HepG2 (cell line): ENCODE data around the gene RPS14. TPM values are rescaled to one million over a fixed set of nuclear protein-coding genes. Genes with fewer than 3 reads are reported as not detected.
A peak's percentile ranks its signal among the peaks of the same experiment; 100 is the strongest.

Experiments used
- ATAC-seq: fragments of 200-7000 bp; cut with Tn5 transposase; 3 replicates; pipeline ENCODE4 v1.9.1; 2020; ENCODE audit warnings: mild to moderate bottlenecking, moderate library complexity
- BruUV-seq: library from RNA; stranded (reverse); fragments of 400-500 nt; replicated peaks from 2 replicates; lab custom pipeline; 2021; lab: Mats Ljungman, UMichigan
- CTCF ChIA-PET: fragments of 300-600 bp; formaldehyde crosslinking; extraction: SDS; loops from one replicate; lab custom pipeline; 2021; ENCODE audit warnings: low total read pairs, inconsistent platforms, low intra/inter-chr PET ratio; lab: Yijun Ruan, JAX
- POLR2A ChIA-PET: fragments of 350-600 bp; sonication (Branson Sonifier 250); formaldehyde crosslinking; loops from one replicate; lab custom pipeline; 2020; ENCODE audit warnings: antibody characterized with exemption, inconsistent platforms; lab: Yijun Ruan, JAX
- DNase-seq: peaks from one replicate; pipeline ENCODE4 v3.0.0-alpha.2; 2015; ENCODE audit warnings: low spot score
- FAIRE-seq: peaks from 3 replicates; lab custom pipeline; 2011; peaks lifted over from hg19 to GRCh38; lab: Jason Lieb, UNC
- H2AFZ ChIP-seq: one replicate; pipeline ENCODE4 v1.6.1; 2011; ENCODE audit warnings: low read length, inconsistent platforms
- H3K27ac ChIP-seq: fragments of 300-600 bp; 3 replicates; pipeline ENCODE4 v1.8.0; 2011; ENCODE audit warnings: mixed run types, mild to moderate bottlenecking, mixed read lengths, low read length, inconsistent platforms; ENCODE audit not compliant: insufficient read depth; ENCODE audit errors: extremely low read length
- H3K27me3 ChIP-seq, 2 experiments: fragments of 200-600 bp in 1 of 2; 2 replicates in 1 of 2; 3 replicates in 1 of 2; pipeline versions ENCODE4 v1.6.0 to v1.8.0; 2011; ENCODE audit warnings: low read length in 2 of 2, mild to moderate bottlenecking in 2 of 2, moderate library complexity in 2 of 2, inconsistent platforms in 1 of 2; ENCODE audit not compliant: insufficient read depth in 2 of 2, control insufficient read depth in 1 of 2
- H3K36me3 ChIP-seq, 2 experiments: fragments of 200-600 bp in 1 of 2; replicated peaks in 1 of 2; 2 replicates in 1 of 2; 3 replicates in 1 of 2; pipeline versions ENCODE4 v1.5.1 to v1.8.0; 2011; ENCODE audit warnings: low read length in 2 of 2, inconsistent platforms in 1 of 2; ENCODE audit not compliant: insufficient read depth in 2 of 2, control insufficient read depth in 1 of 2
- H3K4me1 ChIP-seq: 2 replicates; pipeline ENCODE4 v1.5.1; 2012; ENCODE audit warnings: low read length, inconsistent platforms; ENCODE audit not compliant: insufficient read depth
- H3K4me2 ChIP-seq: 2 replicates; pipeline ENCODE4 v1.6.0; 2011; ENCODE audit warnings: low read depth, low read length, inconsistent platforms
- H3K4me3 ChIP-seq, 3 experiments: fragments of 200-600 bp in 1 of 3; sonication (generic), shearing (Covaris generic) in 1 of 3; replicated peaks in 1 of 3; 2 replicates each; pipeline ENCODE4 v1.5.1; 2011 to 2016; ENCODE audit warnings: low read length in 3 of 3, inconsistent platforms in 2 of 3, low read depth in 2 of 3, mild to moderate bottlenecking in 2 of 3, control low read depth in 1 of 3, mixed read lengths in 1 of 3; ENCODE audit not compliant: insufficient read depth in 1 of 3
- H3K79me2 ChIP-seq: one replicate; pipeline ENCODE4 v1.6.1; 2011; ENCODE audit warnings: low read length, inconsistent platforms; ENCODE audit not compliant: insufficient read depth
- H3K9ac ChIP-seq: 2 replicates; pipeline ENCODE4 v1.6.0; 2011; ENCODE audit warnings: mild to moderate bottlenecking, low read depth, low read length, inconsistent platforms; ENCODE audit not compliant: insufficient read depth
- H3K9me3 ChIP-seq: 2 replicates; pipeline ENCODE4 v1.5.1; 2012; ENCODE audit warnings: mild to moderate bottlenecking, low read length
- H4K20me1 ChIP-seq: 2 replicates; pipeline ENCODE4 v1.6.0; 2011; ENCODE audit warnings: inconsistent platforms, mild to moderate bottlenecking, low read length, moderate library complexity; ENCODE audit not compliant: insufficient read depth
- MAZ ChIP-seq, 2 experiments: sonication (generic) in 1 of 2; formaldehyde crosslinking in 1 of 2; IDR thresholded peaks; 2 replicates each; pipeline versions ENCODE4 v1.5.0 to v1.6.1; 2012 to 2020; ENCODE audit warnings: low read depth in 2 of 2, mild to moderate bottlenecking in 2 of 2, borderline replicate concordance in 1 of 2, improper control_type of control experiment in 1 of 2, low read length in 1 of 2, missing genetic modification reagents in 1 of 2, moderate library complexity in 1 of 2
- MEF2D ChIP-seq: sonication (generic); formaldehyde crosslinking; IDR thresholded peaks from 2 replicates; pipeline ENCODE4 v1.5.1; 2020; ENCODE audit warnings: mild to moderate bottlenecking, missing genetic modification reagents
- PLRG1 ChIP-seq: fragments of 450-650 bp; conservative IDR thresholded peaks from 2 replicates; pipeline ENCODE4 v1.6.1; 2016
- POLR2A ChIP-seq, 2 experiments: IDR thresholded peaks; 2 replicates each; pipeline ENCODE4 v1.6.1; 2011; ENCODE audit warnings: low read depth in 2 of 2, low read length in 2 of 2, mild to moderate bottlenecking in 1 of 2, moderate library complexity in 1 of 2; ENCODE audit not compliant: insufficient read depth in 1 of 2
- POLR2AphosphoS5 ChIP-seq: IDR thresholded peaks from 2 replicates; pipeline ENCODE4 v1.6.1; 2012; ENCODE audit warnings: low read depth, low read length
- POLR2G ChIP-seq: fragments of 200-400 bp; formaldehyde crosslinking; IDR thresholded peaks from 2 replicates; pipeline ENCODE4 v1.6.1; 2018; ENCODE audit warnings: mild to moderate bottlenecking, low read depth, low read length, moderate library complexity
- RBM22 ChIP-seq: fragments of 200-400 bp; formaldehyde crosslinking; optimal IDR thresholded peaks from 2 replicates; pipeline ENCODE3; 2017; ENCODE audit warnings: mild to moderate bottlenecking, low read length, moderate library complexity
- ZNF3 ChIP-seq: IDR thresholded peaks from 2 replicates; pipeline ENCODE4 v1.7.0; 2017; ENCODE audit warnings: inconsistent platforms
- ZNF577 ChIP-seq: sonication (generic); formaldehyde crosslinking; IDR thresholded peaks from 2 replicates; pipeline ENCODE4 v1.4.0; 2020; ENCODE audit warnings: mild to moderate bottlenecking, low read depth, missing genetic modification reagents, borderline replicate concordance
- WGBS: methylation state at CpG from one replicate; pipeline ENCODE4 v1.1.6; 2017; ENCODE audit warnings: low lambda C conversion rate; 5-methylcytosine and 5-hydroxymethylcytosine counted together
- in situ Hi-C: cut with HindIII; loops from 2 replicates; pipeline ENCODE4 v1.10.0; 2017; ENCODE audit warnings: low pct_unique_long_range_greater_than_20kb; ENCODE audit not compliant: extremely low pct_ligation_motif_present
- intact Hi-C: fragments of 100-400 bp; cut with micrococcal nuclease; formaldehyde crosslinking; loops from one replicate; pipeline ENCODE4 v1.10.0; 2022; ENCODE audit not compliant: unreplicated experiment
- polyA plus RNA-seq, 8 experiments: library from polyadenylated mRNA; depleted of rRNA in 3 of 8; stranded (reverse) in 7 of 8; unstranded in 1 of 8; fragments of >200 nt; fragmentation: Illumina TruSeq in 4 of 8; extraction: Trizol in 4 of 8; gene quantifications; 2 replicates each; pipeline versions ENCODE4 v1.2.1 to v1.2.3, GENCODE V29; 2011 to 2016; ENCODE audit warnings: low read depth in 4 of 8, missing spikeins in 1 of 8, mixed read lengths in 1 of 8; ENCODE audit not compliant: insufficient read depth in 1 of 8
- total RNA-seq, 5 experiments: library from RNA; depleted of rRNA; stranded (reverse); fragments of >200 nt; fragmentation: Illumina TruSeq; extraction: Trizol; gene quantifications; 2 replicates each; pipeline ENCODE4 v1.2.3, GENCODE V29; 2016; ENCODE audit warnings: low read depth in 1 of 5

The RPS14 gene
- total and polyA plus RNA-seq, 2 of the 13 experiments (the other 11 are each of a cell fraction or from before 2014, with no cell fraction given), result 2,116 to 3,295 TPM

- H3K4me2 ChIP-seq, result peak overlapping the region; percentile 89
- TF ChIP-seq PLRG1 (no peak), MEF2D (no peak), POLR2A (IDR thresholded peaks at IDR 0.05; ENCODE audit: insufficient read depth in 1 of 2, low read depth in 2 of 2, low read length in 2 of 2) (peak in 1 of 2 experiments; percentile 43; a peak in 1 of 4 replicates), ZNF577 (no peak), POLR2AphosphoS5 (peak; percentile 39; the same call in 1 of the 2 replicates), RBM22 (peak; percentile 76), POLR2G (peak; percentile 43; the same call in 1 of the 2 replicates), ZNF3 (CRISPR knock-in tag) (no peak)
- FAIRE-seq (no peak), ATAC-seq (no peak), DNase-seq (no peak)
- no TSS peak for BruUV-seq
- WGBS, result 94% methylated on average over 6 of the region's 6 CpGs
- ChIA-PET CTCF (no interaction called here), POLR2A (no interaction called here)
- H4K20me1 ChIP-seq, result peaks cover 56% of the 10 kb centered on the region
- H3K4me3 ChIP-seq, result no peak overlapping the region
- intact Hi-C loops (no loop called here), in situ Hi-C loops (loop anchor here (10.0 kb wide), 1 partner anchor 152 kb away; no protein-coding TSS in a partner anchor)
- H2AFZ ChIP-seq, result no peak overlapping the region
- no peaks in the 10 kb centered on the region; a peak in 1 of 5 replicates for H3K27me3 ChIP-seq
- H3K27ac ChIP-seq, result no peak overlapping the region
- H3K9ac ChIP-seq, result no peak overlapping the region
- H3K4me1 ChIP-seq, result peaks cover 33% of the 10 kb centered on the region
- H3K9me3 ChIP-seq, result no peaks in the 10 kb centered on the region
- peaks cover 35% of the 10 kb centered on the region for H3K79me2 ChIP-seq
- H3K36me3 ChIP-seq, result peaks cover 19 to 45% of the 10 kb centered on the region in 2 experiments
Measured at GRCh38 chr5:150446583-150446982, 3.0 kb downstream of the RPS14 start.

- in situ Hi-C loops, result loop anchor here (10.0 kb wide), 1 partner anchor 151 kb away; no protein-coding TSS in a partner anchor
- no peak overlapping the region for H3K27ac ChIP-seq
- ATAC-seq, result no peak
- no peak overlapping the region for H3K4me3 ChIP-seq
- no peaks in the 10 kb centered on the region; a peak in 1 of 5 replicates for H3K27me3 ChIP-seq
- CTCF ChIA-PET, result no interaction called here
- H2AFZ ChIP-seq, result no peak overlapping the region
- no peak for FAIRE-seq
- no TSS peak for BruUV-seq
- no peak overlapping the region for H3K4me2 ChIP-seq
- DNase-seq, result no peak
- peaks cover 56% of the 10 kb centered on the region for H4K20me1 ChIP-seq
- peaks cover 35% of the 10 kb centered on the region for H3K79me2 ChIP-seq
- 95% methylated on average over 2 of the region's 2 CpGs for WGBS
- H3K9ac ChIP-seq, result no peak overlapping the region
- TF ChIP-seq POLR2A (IDR thresholded peaks at IDR 0.05; ENCODE audit: insufficient read depth in 1 of 2, low read depth in 2 of 2, low read length in 2 of 2), result 0 out of 4 replicates have a peak, but pooled peaks of 1 of the 2 experiments have one; percentile 17
- no peak for TF ChIP-seq MAZ (IDR thresholded peaks at IDR 0.05; ENCODE audit: borderline replicate concordance, low read depth, low read length)
- no peak for TF ChIP-seq MAZ (CRISPR knock-in tag; IDR thresholded peaks at IDR 0.05; ENCODE audit: low read depth)
- POLR2A ChIA-PET, result no interaction called here
- peaks cover 33% of the 10 kb centered on the region for H3K4me1 ChIP-seq
- peaks cover 19 to 45% of the 10 kb centered on the region in 2 experiments for H3K36me3 ChIP-seq
- intact Hi-C loops, result no loop called here
- H3K9me3 ChIP-seq, result no peaks in the 10 kb centered on the region
Measured at GRCh38 chr5:150446088-150446487, 3.5 kb downstream of the RPS14 start.
